ENCODE measurements around the gene SLC9B1.

- TF ChIP-seq CTCF (IDR thresholded peaks at IDR 0.05; ENCODE audit: low read depth, low read length) (no peak), EZH2phosphoT487 (IDR thresholded peaks at IDR 0.05; ENCODE audit: low read depth) (no peak)
Measured at GRCh38 chr4:103018391-103019307, 856 bp downstream of the SLC9B1 start.
